GM23338 (cell line): ENCODE measurements around the gene ZBTB48. TPM values are rescaled to one million over a fixed set of nuclear protein-coding genes. Genes with fewer than 3 reads are reported as not detected.

ENCODE experiments used
- ETS1 ChIP-seq: IDR thresholded peaks from 2 replicates; pipeline ENCODE4 v1.6.1; 2016; ENCODE audit warnings: antibody characterized with exemption
- EZH2 ChIP-seq: fragments of 200-600 bp; sonication (generic); IDR thresholded peaks from one replicate; pipeline ENCODE4 v1.8.0; 2017; ENCODE audit warnings: antibody characterized with exemption, mild to moderate bottlenecking, low read depth; ENCODE audit not compliant: unreplicated experiment
- JUNB ChIP-seq: IDR thresholded peaks from one replicate; pipeline ENCODE4 v1.6.1; 2016; ENCODE audit warnings: antibody characterized with exemption; ENCODE audit not compliant: unreplicated experiment
- POLR2AphosphoS5 ChIP-seq: IDR thresholded peaks from 2 replicates; pipeline ENCODE4 v1.6.1; 2016; ENCODE audit warnings: antibody characterized with exemption, low read depth
- REST ChIP-seq: IDR thresholded peaks from one replicate; pipeline ENCODE4 v1.6.1; 2018; ENCODE audit warnings: antibody characterized with exemption; ENCODE audit not compliant: unreplicated experiment
- ZNF114 ChIP-seq: fragments of 250-450 bp; sonication (Bioruptor Pico); IDR thresholded peaks from 2 replicates; pipeline ENCODE4 v1.5.0; 2020; ENCODE audit warnings: mild to moderate bottlenecking, moderate library complexity
- ZNF331 ChIP-seq: fragments of 250-450 bp; sonication (Bioruptor Pico); IDR thresholded peaks from 2 replicates; pipeline ENCODE4 v1.5.0; 2020; ENCODE audit warnings: low read depth, mild to moderate bottlenecking, moderate library complexity
- ZNF462 ChIP-seq: fragments of 250-450 bp; sonication (Bioruptor Pico); IDR thresholded peaks from 2 replicates; pipeline ENCODE4 v1.5.0; 2020; ENCODE audit warnings: mild to moderate bottlenecking, moderate library complexity
- polyA plus RNA-seq: library from polyadenylated mRNA; unstranded; fragments of >200 nt; fragmentation: Nextera tagmentation; extraction: Ambion mirVana; gene quantifications from 2 replicates; pipeline ENCODE4 v1.2.1, GENCODE V29; 2016
- total RNA-seq: library from RNA; depleted of rRNA; stranded (reverse); fragments of >200 nt; shearing (Covaris generic); gene quantifications from 2 replicates; pipeline ENCODE4 v1.2.3, GENCODE V29; 2014

Gene ZBTB48
- total and polyA plus RNA-seq, 2 experiments from 2014 or later, result 17.3 to 25.5 TPM

GRCh38 chr1:6590046-6590445 lies 10.3 kb downstream of the ZBTB48 start (continued):
- TF ChIP-seq ZNF462 (no peak), POLR2AphosphoS5 (no peak), EZH2 (no peak), ETS1 (no peak), ZNF114 (CRISPR knock-in tag) (no peak), REST (no peak), JUNB (no peak), ZNF331 (CRISPR knock-in tag) (no peak)
